ENCODE measurements around the gene ANTKMT. TPM values are rescaled to one million over a fixed set of nuclear protein-coding genes. Genes with fewer than 3 reads are reported as not detected.

Gene ANTKMT
- total and polyA plus RNA-seq, 4 donors: 14.0 to 29.7 (median 19.7) TPM

DNA sequence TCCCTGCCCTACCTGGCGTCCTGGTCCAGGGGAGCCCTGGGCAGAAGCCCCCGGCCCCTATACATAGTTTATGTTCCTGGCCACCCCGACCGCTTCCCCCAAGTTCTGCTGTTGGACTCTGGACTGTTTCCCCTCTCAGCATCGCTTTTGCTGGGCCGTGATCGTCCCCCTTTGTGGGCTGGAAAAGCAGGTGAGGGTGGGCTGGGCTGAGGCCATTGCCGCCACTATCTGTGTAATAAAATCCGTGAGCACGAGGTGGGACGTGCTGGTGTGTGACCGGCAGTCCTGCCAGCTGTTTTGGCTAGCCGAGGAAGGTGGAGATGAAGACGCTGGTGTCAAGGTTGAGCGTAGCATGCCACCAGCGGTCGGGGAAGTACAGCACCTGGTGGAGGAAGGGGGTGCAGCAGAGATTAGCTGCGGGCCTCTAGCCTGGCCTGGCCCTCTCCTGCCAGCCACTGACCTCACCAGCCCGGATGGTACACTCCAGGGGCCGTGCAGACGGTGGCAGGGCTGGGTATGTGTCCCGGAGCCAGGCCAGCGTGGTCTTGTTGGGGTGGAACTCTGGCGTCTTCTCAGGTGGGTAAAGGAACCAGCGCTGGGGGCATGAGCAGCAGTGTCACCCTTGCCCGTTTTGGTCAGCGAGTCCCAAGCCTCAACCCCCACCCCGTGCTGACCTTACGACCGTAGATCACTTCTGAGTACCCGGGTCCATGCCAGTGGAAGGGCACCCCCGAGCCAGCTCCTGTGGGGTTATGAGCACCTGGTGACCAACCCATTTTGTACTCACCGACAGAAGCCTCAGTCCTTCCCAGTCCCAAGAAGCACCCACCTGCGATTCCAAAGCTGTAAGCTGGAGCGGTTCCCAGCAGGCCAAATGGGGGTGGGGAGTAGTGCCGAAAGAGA, 38.2 kb upstream of the ANTKMT start (continued):
- TF ChIP-seq CTCF (IDR thresholded peaks at IDR 0.05; ENCODE audit: low read depth, low read length, missing input control) (no peak), JUND (IDR thresholded peaks at IDR 0.05) (no peak), YY1 (IDR thresholded peaks at IDR 0.05) (no peak), EGR1 (IDR thresholded peaks at IDR 0.05; ENCODE audit: low read depth in 2 of 2) (no peak), MAX (IDR thresholded peaks at IDR 0.05) (no peak)

DNA sequence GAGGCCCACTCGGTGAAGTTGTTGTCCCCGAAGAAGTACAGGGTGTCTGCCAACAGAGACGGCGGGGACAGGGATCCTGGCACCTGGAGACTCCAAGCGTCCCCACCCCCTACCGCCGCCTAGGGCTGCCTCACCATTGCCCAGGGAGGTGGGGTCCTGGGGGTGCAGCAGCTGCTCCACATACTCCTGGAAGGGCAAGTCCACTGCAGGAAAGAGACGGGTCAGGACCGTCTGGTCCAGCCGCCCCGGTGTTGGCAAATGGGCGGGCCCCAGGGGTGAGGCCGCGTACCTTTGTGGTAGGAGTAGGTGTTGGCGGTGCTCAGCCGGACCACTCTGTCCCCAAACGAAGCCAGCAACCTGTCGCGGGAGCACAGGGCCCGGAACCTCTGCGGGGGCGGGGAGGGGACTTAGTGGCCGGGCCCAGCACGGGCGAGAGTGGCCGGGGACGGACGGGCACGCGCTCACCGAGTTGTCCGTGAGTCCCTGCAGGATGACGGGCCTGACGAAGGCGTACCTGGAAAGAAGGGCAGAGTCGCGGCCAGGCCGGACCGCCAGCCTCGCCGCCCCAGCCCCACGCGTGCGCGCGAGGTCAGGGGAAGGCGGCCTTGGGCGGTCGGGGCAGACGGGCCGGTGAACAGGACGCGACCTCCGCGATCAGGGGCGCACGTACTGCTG, 37.4 kb upstream of the ANTKMT start:
- Histone ChIP-seq H3K4me1 (ENCODE audit: control insufficient read depth in 4 of 4, insufficient read depth in 4 of 4, low read length in 3 of 4) (peaks cover 25 to 58% (median 46%) of the 10 kb centered on the region in 4 donors), H3K9me3 (ENCODE audit: control insufficient read depth in 4 of 4, low read length in 3 of 4) (no peaks in the 10 kb centered on the region), H3K27me3 (ENCODE audit: control insufficient read depth in 4 of 4, insufficient read depth in 4 of 4, low read length in 3 of 4) (no peaks in the 10 kb centered on the region), H3K4me3 (ENCODE audit: low read depth in 1 of 3, low read length in 3 of 3) (peak overlapping the region; percentile 57 to 85 (median 61)), H3K27ac (ENCODE audit: low read depth in 1 of 2, low read length in 2 of 2) (peak overlapping the region in 1 of 2 donors; percentile 60), H3K9ac (ENCODE audit: low read depth in 1 of 2, low read length in 2 of 2) (no peak overlapping the region), H3K36me3 (ENCODE audit: control insufficient read depth in 4 of 4, insufficient read depth in 3 of 4, low read depth in 1 of 4, low read length in 3 of 4) (peaks cover 8 to 21% (median 12%) of the 10 kb centered on the region in 4 donors)
- WGBS: 10% methylated on average over 57 of the region's 57 CpGs
- no peak for DNase-seq (ENCODE audit: low spot score)
- no peak for TF ChIP-seq RXRA (IDR thresholded peaks at IDR 0.05)
- no peak for TF ChIP-seq FOXA1 (IDR thresholded peaks at IDR 0.05)
- no peak for TF ChIP-seq REST (IDR thresholded peaks at IDR 0.05)
- TF ChIP-seq GABPA (IDR thresholded peaks at IDR 0.05 in 1 of 2, conservative IDR thresholded peaks at IDR 0.05 in 1 of 2): no peak
- TF ChIP-seq, protein P1, sequence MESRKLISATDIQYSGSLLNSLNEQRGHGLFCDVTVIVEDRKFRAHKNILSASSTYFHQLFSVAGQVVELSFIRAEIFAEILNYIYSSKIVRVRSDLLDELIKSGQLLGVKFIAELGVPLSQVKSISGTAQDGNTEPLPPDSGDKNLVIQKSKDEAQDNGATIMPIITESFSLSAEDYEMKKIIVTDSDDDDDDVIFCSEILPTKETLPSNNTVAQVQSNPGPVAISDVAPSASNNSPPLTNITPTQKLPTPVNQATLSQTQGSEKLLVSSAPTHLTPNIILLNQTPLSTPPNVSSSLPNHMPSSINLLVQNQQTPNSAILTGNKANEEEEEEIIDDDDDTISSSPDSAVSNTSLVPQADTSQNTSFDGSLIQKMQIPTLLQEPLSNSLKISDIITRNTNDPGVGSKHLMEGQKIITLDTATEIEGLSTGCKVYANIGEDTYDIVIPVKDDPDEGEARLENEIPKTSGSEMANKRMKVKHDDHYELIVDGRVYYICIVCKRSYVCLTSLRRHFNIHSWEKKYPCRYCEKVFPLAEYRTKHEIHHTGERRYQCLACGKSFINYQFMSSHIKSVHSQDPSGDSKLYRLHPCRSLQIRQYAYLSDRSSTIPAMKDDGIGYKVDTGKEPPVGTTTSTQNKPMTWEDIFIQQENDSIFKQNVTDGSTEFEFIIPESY (IDR thresholded peaks at IDR 0.05): no peak
- TF ChIP-seq, protein P2, sequence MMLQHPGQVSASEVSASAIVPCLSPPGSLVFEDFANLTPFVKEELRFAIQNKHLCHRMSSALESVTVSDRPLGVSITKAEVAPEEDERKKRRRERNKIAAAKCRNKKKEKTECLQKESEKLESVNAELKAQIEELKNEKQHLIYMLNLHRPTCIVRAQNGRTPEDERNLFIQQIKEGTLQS (IDR thresholded peaks at IDR 0.05): no peak
- TF ChIP-seq HNF4G (IDR thresholded peaks at IDR 0.05): no peak
- TF ChIP-seq JUND (IDR thresholded peaks at IDR 0.05): no peak
- no peak for TF ChIP-seq NR2F2 (IDR thresholded peaks at IDR 0.05)
- no peak for TF ChIP-seq RAD21 (IDR thresholded peaks at IDR 0.05)
- no peak for TF ChIP-seq FOXA2 (IDR thresholded peaks at IDR 0.05)

Data from liver (tissue), 9 donors.